Breast epithelium (tissue), 4 donors: ENCODE results near the gene LBX1. TPM values are rescaled to one million over a fixed set of nuclear protein-coding genes. Genes with fewer than 3 reads are reported as not detected.

Source experiments
- DNase-seq, 2 donors: peaks; one replicate each; pipeline ENCODE4 v3.0.0-alpha.2; 2019; ENCODE audit warnings: low spot score in 2 of 2
- H3K27ac ChIP-seq, 2 donors: fragments of 200-600 bp; sonication (generic) in 1 of 2; one replicate each; pipeline ENCODE4 v1.5.1; 2016 to 2019; ENCODE audit warnings: mild to moderate bottlenecking in 1 of 2
- H3K27me3 ChIP-seq, 2 donors: fragments of 200-600 bp; sonication (generic) in 1 of 2; one replicate each; pipeline versions ENCODE4 v1.5.1 to v1.6.0; 2017 to 2019; ENCODE audit warnings: control low read depth in 1 of 2, mild to moderate bottlenecking in 1 of 2
- H3K36me3 ChIP-seq: fragments of 200-600 bp; one replicate; pipeline ENCODE4 v1.5.1; 2019
- H3K4me1 ChIP-seq, 2 donors: fragments of 200-600 bp; sonication (generic); one replicate each; pipeline ENCODE4 v1.5.1; 2016 to 2019; ENCODE audit warnings: control low read depth in 1 of 2
- H3K4me3 ChIP-seq, 3 donors: fragments of 200-600 bp; sonication (generic); 1 replicate in 2 of 3; 2 replicates in 1 of 3; pipeline ENCODE4 v1.5.1; 2016 to 2019; ENCODE audit warnings: mild to moderate bottlenecking in 3 of 3, moderate library complexity in 2 of 3
- H3K9me3 ChIP-seq, 2 donors: fragments of 200-600 bp; sonication (generic) in 1 of 2; one replicate each; pipeline ENCODE4 v1.5.1; 2016 to 2019; ENCODE audit warnings: control low read depth in 1 of 2
- POLR2A ChIP-seq: fragments of 450-650 bp; IDR thresholded peaks from one replicate; pipeline ENCODE4 v1.6.1; 2016; ENCODE audit warnings: antibody characterized with exemption, mild to moderate bottlenecking, moderate library complexity
- POLR2AphosphoS5 ChIP-seq, 3 donors: sonication (generic); formaldehyde crosslinking; IDR thresholded peaks; one replicate each; pipeline ENCODE4 v1.6.1; 2017; ENCODE audit warnings: antibody characterized with exemption in 3 of 3
- intact Hi-C: fragments of 100-400 bp; cut with DNase I; formaldehyde crosslinking; loops from one replicate; pipeline ENCODE4 v1.15.1; 2023; ENCODE audit warnings: low total_unique reads
- total RNA-seq, 3 donors: library from RNA; depleted of rRNA; stranded (reverse); fragments of >200 nt; gene quantifications; one replicate each; pipeline ENCODE4 v1.1.0, GENCODE V29; 2016
- TF ChIP-seq, protein P1 (sequence below), 3 donors: fragments of 450-650 bp; IDR thresholded peaks; one replicate each; pipeline ENCODE4 v1.5.1; 2016 to 2017; ENCODE audit warnings: antibody characterized with exemption in 3 of 3, mild to moderate bottlenecking in 3 of 3, moderate library complexity in 3 of 3

LBX1 gene
- total RNA-seq, 3 donors from 2014 or later, result not detected

DNA sequence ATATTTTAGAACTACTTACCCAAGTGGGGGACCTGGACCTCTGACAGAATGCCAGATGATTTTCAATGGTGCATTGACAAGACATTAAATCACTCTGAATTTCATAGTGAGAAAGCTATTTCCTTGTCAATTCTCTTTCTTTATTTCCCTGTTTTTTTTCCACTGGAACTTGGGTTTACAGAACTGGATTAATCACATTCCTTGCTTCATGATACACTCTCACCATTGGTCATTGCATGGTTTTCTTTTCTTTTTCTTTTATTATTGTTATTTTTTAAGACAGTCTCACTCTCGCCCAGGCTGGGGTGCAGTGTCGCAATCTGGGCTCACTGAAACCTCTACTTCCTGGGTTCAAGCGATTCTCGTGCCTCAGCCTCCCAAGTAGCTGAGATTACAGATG is 38.5 kb upstream of the LBX1 start:
- no peak overlapping the region for H3K27ac ChIP-seq
- H3K27me3 ChIP-seq, result peaks cover 0 to 9% of the 10 kb centered on the region in 2 donors
- intact Hi-C loops, result no loop called here
- H3K4me1 ChIP-seq, result no peaks in the 10 kb centered on the region
- TF ChIP-seq, protein P1, sequence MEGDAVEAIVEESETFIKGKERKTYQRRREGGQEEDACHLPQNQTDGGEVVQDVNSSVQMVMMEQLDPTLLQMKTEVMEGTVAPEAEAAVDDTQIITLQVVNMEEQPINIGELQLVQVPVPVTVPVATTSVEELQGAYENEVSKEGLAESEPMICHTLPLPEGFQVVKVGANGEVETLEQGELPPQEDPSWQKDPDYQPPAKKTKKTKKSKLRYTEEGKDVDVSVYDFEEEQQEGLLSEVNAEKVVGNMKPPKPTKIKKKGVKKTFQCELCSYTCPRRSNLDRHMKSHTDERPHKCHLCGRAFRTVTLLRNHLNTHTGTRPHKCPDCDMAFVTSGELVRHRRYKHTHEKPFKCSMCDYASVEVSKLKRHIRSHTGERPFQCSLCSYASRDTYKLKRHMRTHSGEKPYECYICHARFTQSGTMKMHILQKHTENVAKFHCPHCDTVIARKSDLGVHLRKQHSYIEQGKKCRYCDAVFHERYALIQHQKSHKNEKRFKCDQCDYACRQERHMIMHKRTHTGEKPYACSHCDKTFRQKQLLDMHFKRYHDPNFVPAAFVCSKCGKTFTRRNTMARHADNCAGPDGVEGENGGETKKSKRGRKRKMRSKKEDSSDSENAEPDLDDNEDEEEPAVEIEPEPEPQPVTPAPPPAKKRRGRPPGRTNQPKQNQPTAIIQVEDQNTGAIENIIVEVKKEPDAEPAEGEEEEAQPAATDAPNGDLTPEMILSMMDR (IDR thresholded peaks at IDR 0.05), result no peak
- no peak for TF ChIP-seq POLR2A
- TF ChIP-seq POLR2AphosphoS5 (IDR thresholded peaks at IDR 0.05), result no peak
- H3K4me3 ChIP-seq, result no peak overlapping the region
- DNase-seq, result no peak
- no peaks in the 10 kb centered on the region for H3K9me3 ChIP-seq
- no peaks in the 10 kb centered on the region for H3K36me3 ChIP-seq

DNA sequence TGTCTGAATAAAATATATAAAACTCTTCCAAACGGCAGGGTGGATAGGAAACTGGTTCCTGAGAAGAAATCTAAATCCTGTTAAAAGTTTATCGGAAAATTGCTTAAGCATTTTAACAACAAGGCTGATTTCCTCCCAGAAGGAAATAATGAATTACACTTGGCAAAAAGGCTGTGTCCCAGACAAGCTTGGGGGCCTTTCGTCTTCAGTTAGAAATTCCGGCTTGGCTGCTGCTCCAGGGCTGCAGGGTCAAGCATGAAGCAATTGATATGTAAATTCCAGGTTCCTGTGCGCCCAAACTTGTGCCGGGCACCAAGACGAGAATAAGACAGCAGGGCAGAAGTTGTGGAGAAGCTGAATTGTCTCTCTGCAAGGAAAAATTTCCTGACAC is 38.0 kb upstream of the LBX1 start:
- DNase-seq, result no peak
- TF ChIP-seq POLR2AphosphoS5 (IDR thresholded peaks at IDR 0.05), result no peak
- TF ChIP-seq, protein P1 (IDR thresholded peaks at IDR 0.05), result no peak
- intact Hi-C loops, result no loop called here
- Histone ChIP-seq H3K9me3 (no peaks in the 10 kb centered on the region), H3K4me3 (no peak overlapping the region), H3K4me1 (no peaks in the 10 kb centered on the region), H3K27ac (no peak overlapping the region), H3K27me3 (peaks cover 0 to 4% of the 10 kb centered on the region in 2 donors), H3K36me3 (no peaks in the 10 kb centered on the region)

DNA sequence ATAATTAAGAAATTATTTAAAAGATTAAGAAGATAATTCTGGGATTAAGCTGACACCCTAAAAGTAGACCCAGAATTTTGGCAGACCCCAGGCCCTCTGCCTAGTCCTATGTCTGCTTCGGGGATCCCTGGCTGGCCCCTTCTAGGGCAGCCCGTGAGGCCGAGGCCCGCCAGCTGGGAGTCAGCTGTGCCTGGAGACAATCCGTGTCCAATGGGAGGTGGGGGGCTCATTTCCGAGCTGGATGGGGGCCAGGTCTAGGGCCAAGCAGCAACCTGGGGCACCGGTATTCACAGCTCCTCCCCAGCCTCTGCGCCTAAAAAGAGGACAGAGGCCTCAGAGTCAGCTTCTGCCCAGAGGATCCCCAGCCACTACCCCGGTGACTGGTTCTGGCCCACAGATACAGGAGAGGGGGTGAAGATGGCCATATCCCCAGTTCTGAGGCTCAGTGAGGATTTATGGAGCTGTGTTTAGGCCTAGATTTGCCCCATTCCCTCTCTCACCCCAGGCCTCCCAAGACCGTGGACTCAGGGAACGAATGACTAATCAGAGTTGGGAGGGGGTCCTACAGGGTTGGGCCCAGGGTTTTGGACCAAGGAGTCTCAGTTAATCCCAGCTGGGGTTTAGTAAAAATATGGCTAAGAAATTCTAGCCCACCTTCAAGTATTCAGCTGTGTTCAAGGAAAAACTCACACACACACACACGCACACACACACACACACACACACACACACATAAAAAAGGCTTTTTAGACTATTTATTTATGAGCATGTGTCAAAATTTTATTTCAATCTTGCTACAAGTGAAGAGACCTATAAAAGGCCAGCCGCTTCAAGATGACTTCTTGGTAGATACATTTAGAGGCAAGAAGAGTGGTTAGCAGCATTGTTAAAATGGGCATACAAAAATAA is 37.4 kb upstream of the LBX1 start:
- TF ChIP-seq POLR2AphosphoS5 (IDR thresholded peaks at IDR 0.05), result no peak
- TF ChIP-seq, protein P1 (IDR thresholded peaks at IDR 0.05), result no peak
- no peak for TF ChIP-seq POLR2A
- no peak for DNase-seq
- no peaks in the 10 kb centered on the region for H3K9me3 ChIP-seq
- no peaks in the 10 kb centered on the region for H3K27me3 ChIP-seq
- no peaks in the 10 kb centered on the region for H3K4me1 ChIP-seq
- no peaks in the 10 kb centered on the region for H3K36me3 ChIP-seq
- intact Hi-C loops, result no loop called here
- H3K27ac ChIP-seq, result no peak overlapping the region
- no peak overlapping the region for H3K4me3 ChIP-seq

DNA sequence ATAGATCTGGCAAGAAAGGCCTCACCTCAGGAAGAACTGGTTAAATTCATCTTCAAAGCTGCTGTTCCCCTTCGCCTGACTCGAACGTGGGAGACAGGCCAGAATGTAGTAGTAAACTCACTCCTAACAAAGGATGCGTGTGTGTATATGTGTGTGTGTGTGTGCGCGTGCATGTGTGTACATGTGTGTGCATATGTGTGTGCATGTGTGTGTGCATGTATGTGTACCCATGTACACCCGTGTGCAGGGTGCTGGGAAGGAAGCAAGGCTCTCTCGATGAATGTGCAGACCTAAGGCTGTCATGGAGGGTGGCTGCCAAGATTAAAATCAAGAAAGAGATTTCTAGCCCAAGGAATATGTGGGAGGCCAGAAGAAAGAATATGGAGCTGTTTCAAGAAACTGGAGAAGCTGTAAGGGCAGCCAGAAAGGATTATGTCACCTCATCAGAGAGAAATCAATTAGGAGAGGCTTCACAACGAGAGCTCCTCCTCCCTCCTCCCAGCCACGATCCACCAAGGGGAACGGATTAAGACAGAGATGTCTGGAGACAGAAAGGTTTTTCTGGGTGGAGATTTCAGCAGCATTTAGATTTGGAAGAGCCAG is 34.0 kb upstream of the LBX1 start:
- Histone ChIP-seq H3K36me3 (no peaks in the 10 kb centered on the region), H3K27me3 (peaks cover 0 to 6% of the 10 kb centered on the region in 2 donors), H3K9me3 (peaks cover 2 to 6% of the 10 kb centered on the region in 2 donors), H3K27ac (no peak overlapping the region), H3K4me1 (no peaks in the 10 kb centered on the region), H3K4me3 (no peak overlapping the region)
- intact Hi-C loops, result no loop called here
- TF ChIP-seq, protein P1 (IDR thresholded peaks at IDR 0.05), result no peak
- TF ChIP-seq POLR2A, result no peak
- TF ChIP-seq POLR2AphosphoS5 (IDR thresholded peaks at IDR 0.05), result no peak
- DNase-seq, result no peak

DNA sequence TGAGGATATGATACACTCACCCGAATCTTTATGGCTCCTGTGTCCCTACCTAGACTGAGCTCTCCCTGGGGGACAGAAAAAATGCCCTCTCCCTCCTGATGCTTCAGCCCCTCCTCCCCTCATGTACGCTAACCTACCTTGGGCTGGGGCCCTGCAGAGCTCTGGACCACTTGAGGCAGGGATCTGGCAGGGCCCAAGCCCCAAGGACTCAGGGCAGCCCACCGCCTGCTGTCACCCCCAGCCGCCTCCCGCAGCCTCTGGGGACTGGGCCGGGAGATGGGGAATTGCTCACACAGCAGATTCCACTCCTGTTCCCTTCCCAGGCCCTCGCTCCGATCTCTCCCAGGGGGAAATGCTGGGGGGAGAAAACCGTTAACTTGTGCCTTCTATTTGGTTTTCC is 32.9 kb upstream of the LBX1 start:
- intact Hi-C loops, result no loop called here

More for the DNA sequence above, 32.9 kb upstream of the LBX1 start:
- no peak for DNase-seq
- TF ChIP-seq, protein P1 (IDR thresholded peaks at IDR 0.05), result no peak
- TF ChIP-seq POLR2A (no peak), POLR2AphosphoS5 (IDR thresholded peaks at IDR 0.05) (no peak)
- Histone ChIP-seq H3K9me3 (peaks cover 7 to 8% of the 10 kb centered on the region in 2 donors), H3K27me3 (peaks cover 0 to 6% of the 10 kb centered on the region in 2 donors), H3K36me3 (no peaks in the 10 kb centered on the region), H3K4me3 (no peak overlapping the region), H3K27ac (no peak overlapping the region), H3K4me1 (no peaks in the 10 kb centered on the region)
